GM19455 (cell line): ENCODE results near the gene STMN3.
"Not testable (repeated sequence)": the region's sequence is repeated elsewhere in the genome, so short reads cannot be mapped to it uniquely, and the experiment has no call there.

ENCODE experiments used
- ATAC-seq: cut with Tn5 transposase; IDR thresholded peaks from one replicate; pipeline ENCODE4 v1.9.1; 2021; ENCODE audit not compliant: unreplicated experiment

The STMN3 gene

DNA sequence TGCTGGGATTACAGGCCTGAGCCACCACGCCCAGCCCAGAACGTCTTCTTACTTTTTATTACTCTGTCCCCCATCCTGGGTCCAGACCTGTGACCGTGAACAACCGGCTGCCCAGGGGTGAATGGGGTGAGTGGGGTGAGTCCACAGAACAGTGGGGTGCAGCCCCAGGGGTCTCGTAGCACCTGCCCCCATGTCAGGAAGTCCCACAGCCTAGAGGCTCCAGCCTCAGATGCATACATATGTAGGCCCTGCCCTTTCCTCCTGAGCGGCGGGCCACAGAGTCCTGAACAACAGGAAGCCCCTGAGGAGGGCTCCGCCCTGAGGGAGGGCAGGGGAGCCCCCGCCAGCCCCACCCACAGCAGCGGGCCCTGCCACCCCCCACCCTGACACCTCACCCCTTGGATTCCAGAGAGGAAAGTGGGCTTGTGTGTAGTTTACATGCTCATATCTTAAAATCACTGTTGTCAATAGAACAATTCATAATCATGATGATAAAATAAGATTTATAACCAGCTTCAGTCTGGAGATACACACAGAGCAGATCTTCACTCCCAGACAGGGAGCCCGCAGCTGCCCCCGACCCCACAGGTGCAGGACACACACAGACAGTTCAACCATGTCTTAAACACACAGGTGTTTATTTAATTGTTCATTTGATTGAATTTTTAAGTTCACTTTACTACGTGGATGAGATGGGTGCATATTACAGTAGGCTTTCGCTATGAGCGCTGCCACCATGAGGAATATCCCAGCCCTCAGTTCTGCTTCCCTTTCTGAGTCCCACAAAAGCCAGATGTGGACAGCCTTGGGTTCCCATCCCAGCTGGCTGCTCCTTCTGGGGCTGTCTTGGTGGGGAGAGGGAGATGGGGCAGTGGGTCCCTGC is 13.9 kb downstream of the STMN3 start:
- no peak for ATAC-seq

DNA sequence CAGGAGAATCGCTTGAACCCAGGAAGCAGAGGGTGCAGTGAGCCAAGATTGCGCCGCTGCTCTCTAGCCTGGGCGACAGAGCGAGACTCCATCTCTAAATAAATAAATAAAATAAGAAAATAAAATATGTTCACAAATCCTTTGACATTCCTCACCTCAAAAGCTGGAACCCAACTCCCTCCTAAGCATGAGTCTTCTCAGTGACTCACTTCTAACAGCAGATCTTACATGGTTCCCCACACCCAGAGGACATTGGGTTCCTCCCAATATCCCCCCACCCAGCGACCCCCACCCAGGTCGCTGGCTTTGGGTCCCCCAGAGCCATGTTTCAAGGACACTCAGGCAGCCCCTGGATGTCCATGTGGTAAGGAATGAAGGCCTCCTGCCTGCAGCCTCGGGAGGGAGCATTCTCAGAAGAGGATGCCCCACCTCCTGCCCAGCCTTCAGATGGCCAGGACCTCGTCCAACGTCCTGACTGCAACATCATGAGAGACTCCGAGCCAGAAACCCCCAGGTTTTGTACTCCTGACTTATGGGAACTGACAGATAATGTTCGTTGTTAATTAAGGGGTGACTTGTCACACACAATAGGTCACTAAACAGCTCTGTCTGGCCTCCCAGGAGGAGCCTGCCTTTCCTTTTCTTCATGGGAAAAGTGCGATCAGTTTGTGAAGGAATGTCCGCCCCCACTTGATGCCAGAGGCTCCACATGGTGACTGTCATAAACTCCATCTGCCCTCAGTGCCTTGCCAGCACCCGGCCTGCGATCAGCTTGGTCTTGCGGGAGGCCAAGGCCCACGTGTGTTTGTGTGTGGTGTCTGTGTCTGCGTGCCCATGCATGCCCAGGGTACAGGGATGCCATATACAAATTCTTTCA is 16.2 kb downstream of the STMN3 start:
- no peak for ATAC-seq

DNA sequence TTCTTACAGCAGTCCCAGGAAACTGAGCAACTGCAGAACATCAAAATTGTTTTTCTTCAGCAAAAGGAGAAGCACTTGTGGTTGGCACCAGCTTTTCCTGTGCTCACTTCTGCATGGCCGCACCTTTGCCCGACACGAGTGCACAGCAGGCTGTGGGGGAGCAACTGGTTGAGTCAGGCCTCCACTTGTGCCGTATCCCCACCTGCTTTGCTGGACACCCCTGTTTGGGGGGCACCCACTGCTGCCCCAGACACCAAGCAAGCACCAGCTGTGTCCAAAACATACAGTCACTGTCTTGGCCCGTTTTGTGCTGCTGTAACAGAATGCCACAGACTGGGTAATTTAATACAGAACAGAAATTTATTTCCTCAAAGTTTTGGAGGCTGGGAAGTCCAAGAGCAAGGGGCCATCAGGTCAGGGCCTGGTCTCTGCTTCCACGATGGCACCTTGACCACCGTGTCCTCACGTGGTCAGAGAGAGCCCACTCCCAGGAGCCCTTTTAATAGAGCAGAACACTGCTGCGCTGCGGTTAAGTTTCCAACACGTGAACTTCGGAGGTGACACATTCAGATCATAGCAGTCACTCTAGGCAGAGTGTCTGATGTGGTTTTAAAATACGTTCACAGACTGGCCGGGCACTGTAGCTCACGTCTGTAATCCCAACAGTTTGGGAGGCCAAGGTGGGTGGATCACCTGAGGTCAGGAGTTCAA is 17.6 kb downstream of the STMN3 start:
- no peak for ATAC-seq

DNA sequence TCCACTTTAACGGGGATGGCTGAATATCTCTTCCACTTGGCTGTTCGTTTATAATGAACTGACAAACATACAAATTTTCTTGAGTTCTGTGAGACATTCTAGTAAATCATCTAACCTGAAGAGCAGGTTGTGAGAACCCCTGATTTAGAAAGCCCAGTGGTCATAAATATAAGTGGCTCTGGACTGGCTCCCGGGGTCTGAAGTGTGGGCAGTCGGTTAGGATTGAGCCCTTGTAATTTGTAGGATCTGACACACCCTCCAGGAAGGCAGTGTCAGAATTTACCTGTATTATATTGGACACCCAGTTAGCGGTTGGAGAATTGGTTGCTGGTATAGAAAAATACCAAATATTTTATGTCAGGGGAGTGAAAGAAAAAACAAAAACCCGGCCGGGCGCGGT is 19.5 kb downstream of the STMN3 start:
- no peak for ATAC-seq

DNA sequence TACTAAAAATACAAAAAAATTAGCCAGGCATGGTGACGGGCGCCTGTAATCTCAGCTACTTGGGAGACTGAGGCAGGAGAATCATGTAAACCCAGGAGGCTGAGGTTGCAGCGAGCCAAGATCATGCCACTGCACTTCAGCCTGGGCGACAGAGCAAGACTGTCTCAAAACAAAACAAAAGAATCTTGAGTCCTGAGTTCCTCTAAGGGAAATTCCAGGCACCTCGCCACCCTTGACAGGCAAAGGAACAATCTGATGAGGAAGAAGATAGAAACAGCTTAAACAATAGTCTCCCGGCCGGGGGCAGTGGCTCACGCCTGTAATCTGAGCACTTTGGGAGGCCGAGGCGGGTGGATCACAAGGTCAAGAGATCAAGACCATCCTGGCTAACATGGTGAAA is 21.8 kb downstream of the STMN3 start:
- ATAC-seq: not testable (repeated sequence)

DNA sequence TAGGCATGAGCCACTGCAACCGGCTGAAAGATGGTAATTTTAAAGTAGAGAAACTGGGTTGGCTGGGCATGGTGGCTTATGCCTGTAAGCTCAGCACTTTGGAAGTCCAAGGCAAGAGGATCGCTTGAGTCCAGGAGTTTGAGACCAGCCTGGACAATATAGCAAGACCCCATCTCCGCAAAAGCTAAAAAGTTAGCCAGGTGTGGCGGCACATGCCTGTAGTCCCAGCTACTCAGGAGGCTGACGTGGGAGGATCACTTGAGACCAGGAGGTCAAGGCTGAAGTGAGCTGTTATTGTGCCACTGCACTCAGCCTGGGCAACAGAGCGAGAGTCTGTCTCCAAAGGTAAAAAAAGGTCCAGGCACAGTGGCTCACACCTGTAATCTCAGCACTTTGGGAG is 22.3 kb downstream of the STMN3 start:
- ATAC-seq: not testable (repeated sequence)

DNA sequence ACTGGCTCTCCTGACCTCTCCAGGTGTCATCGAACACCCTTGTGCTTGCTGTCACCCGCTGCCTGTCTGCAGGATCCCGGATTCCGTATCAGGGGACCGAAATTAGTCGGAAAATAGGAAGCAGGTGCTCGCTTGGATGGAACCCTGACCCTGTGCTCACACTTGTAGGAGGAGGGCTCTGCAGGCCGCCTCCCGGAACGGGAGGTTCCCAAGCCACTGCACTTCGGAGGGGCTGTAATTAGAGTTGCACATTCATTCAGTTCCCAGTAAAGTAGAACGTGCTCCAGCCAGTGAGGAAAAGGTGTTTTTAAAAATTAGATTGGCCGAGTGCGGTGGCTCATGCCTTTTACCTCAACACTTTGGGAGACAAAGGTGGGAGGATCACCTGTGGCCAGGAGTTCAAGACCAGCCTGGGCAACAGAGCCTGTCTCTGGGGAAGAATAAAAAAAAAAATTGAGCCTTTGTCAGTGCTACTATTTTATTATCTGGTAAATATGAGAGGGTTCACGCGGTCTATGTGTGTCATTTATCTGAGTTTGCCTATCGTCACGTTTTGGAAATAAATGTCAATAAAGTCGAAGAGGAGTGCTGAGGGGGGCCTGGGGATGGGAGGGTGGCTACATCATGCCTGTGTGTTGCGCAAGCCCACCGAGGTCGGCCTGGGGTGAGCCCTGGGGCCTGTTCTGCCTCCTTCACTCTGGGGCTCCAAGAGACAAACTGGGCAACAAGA is 24.8 kb downstream of the STMN3 start:
- no peak for ATAC-seq

DNA sequence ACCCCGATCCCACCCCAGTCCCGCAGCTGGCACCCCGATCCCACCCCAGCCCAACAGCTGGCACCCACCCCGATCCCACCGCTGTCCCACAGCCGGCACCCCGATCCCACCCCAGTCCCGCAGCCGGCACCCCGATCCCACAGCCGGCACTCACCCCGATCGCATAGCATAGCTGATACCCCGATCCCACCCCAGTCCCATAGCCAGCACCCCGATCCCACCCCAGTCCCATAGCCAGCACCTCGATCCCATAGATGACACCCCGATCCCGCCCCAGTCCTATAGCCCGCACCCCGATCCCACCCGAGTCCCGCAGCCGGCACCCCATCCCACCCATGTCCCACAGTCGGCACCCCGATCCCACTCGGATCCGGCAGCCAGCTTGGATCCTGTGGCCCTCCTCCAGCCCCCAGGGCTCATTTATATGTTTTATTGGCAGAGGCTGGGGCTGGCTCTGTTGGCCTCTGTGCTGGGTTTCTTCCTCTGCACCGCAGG is 25.4 kb downstream of the STMN3 start:
- ATAC-seq: no peak

DNA sequence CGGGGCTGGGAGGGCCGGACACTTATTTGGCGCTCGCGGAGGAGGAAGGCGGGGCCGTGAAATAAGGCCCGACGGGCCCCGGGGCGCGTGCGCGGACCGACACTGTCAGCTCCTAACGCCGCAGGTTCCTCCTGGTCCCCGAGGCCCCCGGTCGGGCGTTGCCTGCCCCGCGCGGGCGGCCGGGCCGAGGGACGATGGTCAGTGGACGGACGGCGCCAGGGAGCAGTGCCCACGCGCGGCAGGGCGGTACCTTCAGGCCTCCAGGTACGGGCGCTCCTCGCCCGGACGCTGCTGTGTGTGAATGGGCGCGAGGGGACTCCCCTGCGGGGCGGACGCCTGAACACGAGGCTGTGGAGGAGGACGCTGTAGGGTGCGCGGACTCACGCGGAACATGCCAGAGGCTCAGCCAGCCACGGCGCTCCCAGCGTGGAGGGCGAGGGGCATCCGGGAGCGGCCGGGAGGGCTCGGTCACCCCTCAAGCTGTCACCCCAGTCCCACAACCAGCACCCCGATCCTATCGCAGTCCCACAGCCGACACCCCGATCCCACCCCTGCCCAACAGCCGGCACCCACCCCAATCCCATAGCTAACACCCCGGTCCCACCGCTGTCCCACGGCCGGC is 26.0 kb downstream of the STMN3 start:
- ATAC-seq: peak; percentile 82

DNA sequence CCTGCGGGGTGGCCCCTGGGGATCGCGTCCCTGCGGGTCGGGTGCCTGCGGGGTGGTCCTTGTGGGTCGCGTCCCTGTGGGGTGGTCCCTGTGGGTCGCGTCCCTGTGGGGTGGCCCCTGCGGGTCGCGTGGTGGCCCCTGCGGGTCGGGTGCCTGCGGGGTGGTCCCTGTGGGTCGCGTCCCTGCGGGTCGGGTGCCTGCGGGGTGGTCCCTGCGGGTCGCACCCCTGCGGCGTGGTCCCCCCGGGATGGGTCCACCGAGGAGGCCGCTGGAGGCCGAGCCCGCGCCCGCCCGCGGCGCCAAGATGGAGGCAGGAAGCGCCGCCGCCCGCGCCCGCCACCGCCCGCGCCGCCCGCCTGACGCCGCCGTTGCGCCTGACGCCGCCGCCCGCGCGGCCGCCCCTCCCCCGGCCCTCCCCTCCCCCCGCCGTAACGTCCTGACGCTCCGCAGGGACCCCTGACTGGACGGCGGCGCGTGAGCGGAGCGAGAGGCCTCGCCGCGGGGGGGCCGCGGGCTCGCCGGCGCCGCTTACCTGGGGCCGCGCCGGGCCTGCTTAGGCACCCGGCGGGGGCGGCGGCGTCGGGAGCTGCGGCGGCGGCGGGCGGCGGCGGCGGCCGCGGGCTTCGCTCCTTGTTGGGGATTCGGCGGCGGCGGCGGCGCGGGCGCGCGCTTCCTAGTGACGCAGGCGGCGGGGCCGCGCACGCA is 26.6 kb downstream of the STMN3 start, which contains the start of gene GMEB2:
Gene GMEB2, minus strand, starts transcription at position 678 of the 705 bp plus-strand sequence. CDS start 7,704 bp downstream, outside the sequence.
- ATAC-seq: peak; percentile 50

DNA sequence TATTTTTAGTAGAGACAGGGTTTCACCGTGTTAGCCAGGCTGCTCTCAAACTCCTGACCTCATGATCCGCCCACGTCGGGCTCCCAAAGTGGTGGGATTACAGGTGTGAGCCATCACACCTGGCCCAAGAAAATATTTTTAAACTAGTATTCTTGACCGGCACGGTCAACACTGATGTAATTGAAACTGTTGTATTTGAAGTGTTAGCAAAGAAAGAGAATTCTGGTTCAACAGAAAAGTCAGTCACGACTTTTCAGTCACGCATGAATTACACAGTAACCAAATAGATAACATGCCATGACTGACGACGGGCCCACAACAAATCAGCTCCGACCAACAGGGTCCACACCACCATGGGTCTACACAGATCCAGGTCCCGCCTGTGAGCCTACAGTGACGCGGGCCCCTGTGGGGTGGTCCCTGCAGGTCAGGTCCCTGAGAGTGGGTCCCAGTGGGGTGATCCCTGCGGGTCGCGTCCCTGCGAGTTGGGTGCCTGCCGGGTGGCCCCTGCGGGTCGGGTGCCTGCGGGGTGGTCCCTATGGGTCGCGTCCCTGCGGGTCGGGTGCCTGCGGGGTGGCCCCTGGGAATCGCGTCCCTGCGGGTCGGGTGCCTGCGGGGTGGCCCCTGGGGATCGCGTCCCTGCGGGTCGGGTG is 27.3 kb downstream of the STMN3 start:
- no peak for ATAC-seq

DNA sequence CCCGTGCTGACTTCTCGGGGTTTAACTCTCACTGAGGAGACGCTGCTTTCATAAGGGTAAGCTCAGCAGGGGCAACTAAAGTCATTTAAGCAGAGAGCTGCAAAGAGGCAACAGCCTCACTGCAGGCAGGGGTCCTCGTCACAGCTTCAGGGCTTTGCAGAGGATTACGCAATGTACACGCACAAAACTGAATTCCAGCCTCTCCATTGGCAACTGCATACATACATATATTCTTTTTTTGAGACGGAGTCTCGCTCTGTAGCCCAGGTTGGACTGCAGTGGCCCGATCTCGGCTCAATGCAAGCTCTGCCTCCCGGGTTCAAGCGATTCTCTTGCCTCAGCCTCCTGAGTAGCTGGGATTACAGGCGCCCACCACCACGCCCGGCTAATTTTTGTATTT is 28.7 kb downstream of the STMN3 start:
- no peak for ATAC-seq

DNA sequence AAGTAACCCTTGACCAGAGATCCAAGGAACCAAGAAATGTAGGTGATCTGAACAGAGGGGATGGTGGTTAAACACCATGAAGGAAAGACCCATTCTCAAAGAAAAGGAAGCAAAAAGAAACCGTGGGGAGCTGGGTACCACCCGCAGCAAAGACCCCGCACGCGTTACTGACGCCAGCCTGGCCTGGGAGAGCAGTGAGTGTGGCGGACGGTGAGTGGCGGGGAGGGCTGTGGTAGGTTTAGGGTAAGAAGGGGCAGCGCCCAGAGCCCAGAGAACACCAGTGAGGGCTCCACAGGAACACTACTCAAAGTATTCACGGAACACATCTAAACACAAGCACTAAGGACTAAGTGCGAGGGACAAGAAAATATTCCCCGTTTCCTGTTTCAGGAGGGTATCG is 30.5 kb downstream of the STMN3 start:
- ATAC-seq: no peak

DNA sequence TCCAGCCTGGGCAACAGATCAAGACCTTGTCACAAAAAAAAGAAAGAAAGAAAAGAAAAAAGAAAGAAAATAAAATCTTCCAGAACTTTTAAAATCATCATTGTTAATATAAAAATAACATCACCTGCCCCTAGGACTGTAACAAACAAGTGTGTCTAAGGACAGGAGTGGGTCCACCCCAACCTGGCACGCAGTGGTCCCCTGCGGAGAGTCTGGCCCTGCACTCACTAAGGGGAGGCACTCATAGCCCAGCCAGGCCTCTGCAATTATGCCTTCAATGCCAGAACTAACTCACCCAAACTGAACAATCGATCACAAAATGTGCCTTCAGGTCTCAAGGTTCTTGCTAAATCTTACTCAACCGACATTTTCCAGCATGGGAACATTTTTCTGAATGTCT is 31.1 kb downstream of the STMN3 start:
- no peak for ATAC-seq

DNA sequence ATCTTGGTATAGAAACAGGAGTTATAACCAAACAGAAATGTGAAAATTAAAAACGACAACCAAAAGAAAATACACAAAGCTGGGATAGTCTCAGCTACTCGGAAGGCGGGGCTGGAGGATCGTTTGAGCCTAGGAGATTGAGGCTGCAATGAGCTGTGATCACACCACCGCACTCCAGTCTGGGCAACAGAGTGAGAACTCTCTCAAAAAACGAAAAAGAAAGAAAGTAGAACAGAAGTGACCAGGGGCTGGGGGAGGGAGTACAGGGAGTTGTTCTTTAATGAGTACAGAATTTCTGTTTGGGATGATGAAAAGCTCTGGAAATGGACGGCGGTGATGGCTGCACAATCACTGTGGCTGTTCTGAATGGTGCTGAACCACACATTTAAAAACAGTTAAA is 32.2 kb downstream of the STMN3 start:
- ATAC-seq: no peak

DNA sequence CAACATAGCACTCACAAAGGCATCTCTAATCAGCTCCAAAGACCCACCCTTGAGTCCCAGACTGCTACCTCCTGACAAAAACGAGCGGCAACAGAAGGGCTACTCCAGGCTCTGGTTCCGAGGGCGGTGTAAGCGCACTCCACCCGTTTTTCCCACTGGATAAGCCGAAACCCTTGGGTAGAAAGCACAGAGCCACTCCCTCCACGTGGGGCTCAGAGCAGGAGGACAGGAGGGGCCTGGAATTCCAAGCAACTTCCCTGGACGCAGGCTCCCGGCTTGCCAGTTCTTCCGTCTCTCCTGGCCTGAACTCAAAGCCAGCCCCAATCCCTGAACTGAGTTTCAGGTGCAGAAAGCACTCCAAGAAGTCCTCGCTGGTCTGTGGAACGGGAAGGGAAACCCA is 33.7 kb downstream of the STMN3 start:
- ATAC-seq: no peak

DNA sequence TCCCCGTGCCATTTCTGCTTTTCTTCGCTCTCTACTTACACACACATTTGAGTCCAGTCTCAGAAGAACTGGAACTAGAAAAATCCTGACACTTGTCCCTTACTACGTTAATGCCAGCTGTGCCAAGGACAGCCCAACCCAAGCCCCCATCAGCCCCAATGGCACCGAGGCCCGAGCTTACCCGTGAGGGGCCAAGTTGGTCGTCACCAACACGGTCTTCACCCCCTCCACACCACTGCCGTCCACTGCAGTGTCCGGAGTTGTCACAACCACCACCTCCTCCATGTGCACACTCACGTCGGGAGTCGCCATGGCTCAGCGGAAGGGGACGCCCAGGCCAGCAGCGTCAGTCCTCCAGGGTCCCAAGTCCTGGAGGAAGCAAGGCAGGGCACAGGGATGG is 34.1 kb downstream of the STMN3 start:
- no peak for ATAC-seq

DNA sequence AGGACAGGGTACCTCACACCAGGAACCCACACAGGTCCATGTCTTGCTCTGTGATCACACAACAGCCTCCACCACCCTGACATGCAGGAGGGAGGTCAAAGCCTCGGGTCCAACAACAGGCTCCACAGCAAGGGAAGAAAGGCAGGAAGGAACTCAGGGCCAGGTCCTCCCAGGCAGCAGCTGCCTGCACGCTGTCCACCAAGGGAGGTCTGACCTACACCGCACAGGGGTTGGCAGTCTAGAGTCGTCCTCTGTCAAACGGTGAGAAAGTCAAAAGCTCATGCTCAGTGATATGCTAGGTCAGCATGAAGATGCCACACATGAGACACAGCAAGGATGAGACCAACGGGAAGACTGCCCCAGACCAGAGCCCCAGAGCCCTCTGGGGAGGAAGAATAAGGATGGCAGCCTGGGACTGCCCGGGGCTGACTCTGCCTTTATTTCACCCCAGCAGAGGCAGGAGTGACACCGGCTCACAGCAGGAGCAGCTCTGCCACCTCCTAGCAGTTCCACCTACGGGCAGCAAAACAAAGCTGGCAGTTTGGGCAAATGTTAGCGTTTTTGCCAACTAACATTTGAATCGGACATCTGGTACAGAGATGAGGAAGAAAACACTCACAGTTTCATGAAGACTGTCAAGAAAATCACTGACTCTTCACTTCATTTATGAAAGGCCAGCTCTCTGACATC is 34.8 kb downstream of the STMN3 start:
- no peak for ATAC-seq
